LNCAP (cell line): ENCODE results near the gene NPAS3.

Experiments
- CTCF ChIP-seq: fragments of 450-650 bp; IDR thresholded peaks from 2 replicates; pipeline ENCODE4 v1.5.1; 2017; ENCODE audit warnings: mild to moderate bottlenecking

Gene NPAS3

DNA sequence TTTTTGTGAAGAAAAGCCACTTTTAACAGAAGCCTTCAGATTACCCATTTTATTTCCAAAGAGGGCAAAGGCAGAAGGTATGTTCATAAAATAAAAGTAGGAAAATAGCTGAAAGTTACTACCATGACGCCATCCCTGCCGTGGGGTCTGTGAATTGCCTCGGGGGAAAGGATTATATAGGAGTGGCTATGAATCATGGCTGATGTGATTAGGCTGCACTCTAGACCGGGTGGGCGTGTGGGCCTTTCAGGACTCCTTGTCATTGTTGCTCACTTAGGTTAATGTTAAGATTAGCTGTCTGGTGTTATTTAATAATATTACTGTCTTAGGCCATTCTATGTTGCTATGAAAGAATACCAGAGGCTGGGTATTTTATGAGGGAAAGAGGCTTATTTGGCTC, 816.7 kb downstream of the NPAS3 start:
- TF ChIP-seq CTCF = no peak

- TF ChIP-seq CTCF = no peak
Measured at GRCh38 chr14:33756833-33757232, 818.2 kb downstream of the NPAS3 start.

DNA sequence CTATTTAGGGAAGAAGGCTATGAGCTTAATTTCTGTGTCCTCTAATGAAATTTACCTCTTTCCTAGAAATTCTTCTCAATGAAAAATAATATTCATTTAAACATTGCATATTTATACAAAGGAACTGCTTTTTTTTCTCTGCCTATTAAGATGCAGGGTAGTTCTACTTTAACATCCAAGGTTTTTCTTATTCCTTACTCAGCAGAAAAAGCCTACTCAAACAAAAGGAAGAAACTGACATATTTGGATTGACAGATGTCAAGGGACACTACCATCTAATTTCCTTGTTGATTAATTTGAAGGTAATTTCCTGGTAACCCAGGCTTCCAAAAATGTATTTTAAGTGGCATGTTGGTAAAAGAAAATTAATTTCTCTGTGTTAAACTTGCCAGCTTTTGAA, 819.9 kb downstream of the NPAS3 start:
- TF ChIP-seq CTCF = no peak

- TF ChIP-seq CTCF = no peak
Measured at GRCh38 chr14:33762161-33762851, 823.6 kb downstream of the NPAS3 start.

- no peak for TF ChIP-seq CTCF
Measured at GRCh38 chr14:33764876-33765650, 826.4 kb downstream of the NPAS3 start.

DNA sequence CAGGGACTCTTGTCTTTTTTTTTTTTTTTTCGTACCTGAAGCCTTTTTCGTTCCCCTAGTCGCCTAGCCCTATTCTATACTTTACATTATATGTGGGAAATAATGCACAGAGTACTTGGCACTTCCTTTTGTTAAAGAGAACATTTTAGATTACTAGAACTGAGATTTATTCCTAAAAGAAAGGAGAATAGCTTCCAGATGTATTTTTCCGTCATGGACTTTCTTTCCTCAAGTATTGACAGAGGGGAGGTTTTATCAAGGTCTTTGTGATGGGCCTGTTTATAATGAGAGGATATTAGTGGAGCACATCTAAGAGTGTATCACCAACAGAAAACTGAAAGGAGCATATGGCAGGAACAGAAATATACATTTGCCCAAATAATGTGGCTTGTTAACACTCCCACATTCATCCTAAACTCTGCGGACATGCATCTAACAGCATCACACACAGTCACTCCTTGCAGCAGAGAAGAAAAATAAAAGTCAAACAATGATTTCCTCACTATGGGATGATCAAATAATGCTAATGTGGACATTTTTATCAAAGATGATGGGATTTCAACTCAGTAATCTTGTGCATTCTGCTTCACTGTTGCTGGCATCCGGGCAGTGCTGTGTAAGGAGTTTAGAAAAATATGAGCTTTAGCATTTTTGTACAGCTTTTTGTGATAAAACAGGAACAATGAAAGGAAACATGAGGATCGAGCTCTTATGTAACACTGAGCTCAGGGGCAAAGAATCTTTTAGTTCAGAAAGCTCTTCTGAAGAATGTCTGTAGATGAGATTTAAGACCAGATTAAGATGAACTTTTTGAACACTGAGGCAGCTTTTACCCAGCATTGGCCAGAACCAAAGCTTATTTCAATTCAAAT, 829.1 kb downstream of the NPAS3 start:
- no peak for TF ChIP-seq CTCF

DNA sequence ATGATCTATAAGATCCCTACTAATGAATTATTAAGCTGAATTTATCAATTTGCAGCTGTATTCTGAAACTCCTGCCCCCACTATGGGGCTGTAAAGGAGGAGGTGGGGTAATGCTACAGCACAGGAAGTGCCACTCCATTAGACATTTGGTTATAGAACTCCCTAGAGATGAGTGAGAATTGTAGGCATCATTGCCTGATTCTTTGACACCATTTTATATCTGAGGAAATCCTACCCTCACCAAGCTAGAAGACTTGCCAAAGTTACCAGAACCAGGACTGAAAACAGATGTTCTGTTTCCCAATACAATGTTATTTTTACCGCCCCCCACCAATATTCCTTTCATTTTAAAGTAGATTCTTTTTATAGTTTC, 829.8 kb downstream of the NPAS3 start:
- no peak for TF ChIP-seq CTCF
